LNCaP clone FGC (cell line): ENCODE measurements around the gene FBXL7.

ENCODE experiments used
- DNase-seq: peaks from one replicate; pipeline ENCODE4 v3.0.0-alpha.2; 2011; ENCODE audit warnings: low read depth
- H3K4me3 ChIP-seq: 2 replicates; pipeline ENCODE4 v1.5.1; 2011; ENCODE audit warnings: mild to moderate bottlenecking, low read depth, low read length, control low read depth
- TF ChIP-seq, protein P1 (sequence below): IDR thresholded peaks from 2 replicates; pipeline ENCODE4 v1.5.1; 2012; ENCODE audit warnings: mild to moderate bottlenecking; ENCODE audit not compliant: control insufficient read depth, insufficient read depth; ENCODE audit errors: extremely low read depth

The FBXL7 gene

DNA sequence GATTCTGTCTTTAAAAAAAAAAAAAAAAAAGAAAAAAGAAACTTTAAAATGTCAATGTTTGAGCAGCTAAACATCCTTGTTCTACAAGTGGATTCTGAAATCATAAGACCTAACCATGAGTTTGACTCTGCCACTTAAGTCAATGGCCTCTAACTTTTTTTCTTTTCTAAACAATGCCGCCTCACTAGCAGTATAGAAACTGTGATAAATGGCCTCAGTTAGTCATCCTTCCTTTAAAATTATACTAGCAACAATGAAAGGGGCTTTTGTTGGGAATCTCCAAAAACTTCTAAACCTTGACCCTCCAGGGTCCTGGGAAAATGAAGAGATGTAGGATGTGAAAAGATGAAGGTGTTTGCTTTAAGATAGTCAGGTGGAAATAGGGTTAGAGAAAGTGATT lies 71.1 kb downstream of the FBXL7 start:
- H3K4me3 ChIP-seq, result no peak overlapping the region
- DNase-seq, result no peak
- TF ChIP-seq, protein P1, sequence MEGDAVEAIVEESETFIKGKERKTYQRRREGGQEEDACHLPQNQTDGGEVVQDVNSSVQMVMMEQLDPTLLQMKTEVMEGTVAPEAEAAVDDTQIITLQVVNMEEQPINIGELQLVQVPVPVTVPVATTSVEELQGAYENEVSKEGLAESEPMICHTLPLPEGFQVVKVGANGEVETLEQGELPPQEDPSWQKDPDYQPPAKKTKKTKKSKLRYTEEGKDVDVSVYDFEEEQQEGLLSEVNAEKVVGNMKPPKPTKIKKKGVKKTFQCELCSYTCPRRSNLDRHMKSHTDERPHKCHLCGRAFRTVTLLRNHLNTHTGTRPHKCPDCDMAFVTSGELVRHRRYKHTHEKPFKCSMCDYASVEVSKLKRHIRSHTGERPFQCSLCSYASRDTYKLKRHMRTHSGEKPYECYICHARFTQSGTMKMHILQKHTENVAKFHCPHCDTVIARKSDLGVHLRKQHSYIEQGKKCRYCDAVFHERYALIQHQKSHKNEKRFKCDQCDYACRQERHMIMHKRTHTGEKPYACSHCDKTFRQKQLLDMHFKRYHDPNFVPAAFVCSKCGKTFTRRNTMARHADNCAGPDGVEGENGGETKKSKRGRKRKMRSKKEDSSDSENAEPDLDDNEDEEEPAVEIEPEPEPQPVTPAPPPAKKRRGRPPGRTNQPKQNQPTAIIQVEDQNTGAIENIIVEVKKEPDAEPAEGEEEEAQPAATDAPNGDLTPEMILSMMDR, result no peak

DNA sequence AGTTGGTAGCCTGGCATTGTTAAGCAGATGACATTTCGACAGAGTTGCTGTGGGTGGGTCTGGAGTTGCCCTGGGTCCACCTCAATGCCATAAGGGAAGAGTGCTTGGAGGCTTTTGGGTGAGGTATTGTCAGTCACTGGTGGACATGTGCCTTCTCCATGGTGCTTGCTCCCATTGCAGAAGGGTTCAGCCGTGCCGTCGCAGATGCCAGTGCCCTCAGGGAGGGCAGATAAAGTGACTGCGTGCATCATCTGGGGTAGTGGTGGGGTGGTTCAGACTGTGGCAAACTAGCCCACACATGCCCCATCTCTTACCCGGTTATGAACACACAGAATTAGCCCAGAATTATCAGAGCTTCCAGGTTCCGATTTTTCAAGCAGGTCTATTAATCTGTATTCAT lies 71.6 kb downstream of the FBXL7 start:
- no peak overlapping the region for H3K4me3 ChIP-seq
- DNase-seq, result no peak
- TF ChIP-seq, protein P1, result no peak

DNA sequence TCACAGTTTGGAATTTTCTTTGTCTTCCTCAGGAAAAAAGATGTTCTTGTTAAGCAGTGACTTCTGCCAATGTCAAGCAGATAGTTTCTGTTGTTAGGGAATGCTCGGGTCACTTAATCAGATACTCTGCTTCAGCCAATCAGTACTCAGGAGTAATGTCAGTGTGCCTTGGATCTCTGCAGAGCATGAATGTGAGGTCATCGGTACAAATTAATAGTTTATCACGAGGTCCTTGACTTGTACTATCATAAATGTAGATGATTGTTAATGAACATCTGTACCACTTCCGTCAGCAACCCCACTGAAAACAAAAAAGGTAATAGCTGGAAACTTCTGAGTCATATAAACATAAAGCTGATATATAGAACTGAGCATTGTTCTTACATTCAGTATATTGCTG lies 73.6 kb downstream of the FBXL7 start:
- DNase-seq, result no peak
- TF ChIP-seq, protein P1, result no peak
- no peak overlapping the region for H3K4me3 ChIP-seq

DNA sequence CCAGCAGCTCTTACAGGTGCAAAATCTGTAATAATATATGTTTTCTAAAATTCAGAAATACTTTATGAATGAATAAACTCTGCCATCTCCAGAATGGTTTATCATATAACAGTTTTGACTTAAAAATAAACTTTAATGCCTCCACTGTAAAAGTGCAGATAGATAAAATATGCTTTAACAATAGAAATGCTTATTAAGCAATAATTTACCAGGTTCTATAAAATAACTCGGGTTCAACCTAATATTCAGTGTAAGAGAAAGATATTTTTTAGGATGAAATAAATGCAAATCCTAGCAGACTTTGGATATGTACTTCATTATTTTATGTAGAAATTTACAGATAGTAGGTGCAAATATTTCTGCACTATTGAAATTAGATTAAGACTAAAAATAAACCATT lies 74.1 kb downstream of the FBXL7 start:
- no peak overlapping the region for H3K4me3 ChIP-seq
- no peak for DNase-seq
- TF ChIP-seq, protein P1, result no peak

DNA sequence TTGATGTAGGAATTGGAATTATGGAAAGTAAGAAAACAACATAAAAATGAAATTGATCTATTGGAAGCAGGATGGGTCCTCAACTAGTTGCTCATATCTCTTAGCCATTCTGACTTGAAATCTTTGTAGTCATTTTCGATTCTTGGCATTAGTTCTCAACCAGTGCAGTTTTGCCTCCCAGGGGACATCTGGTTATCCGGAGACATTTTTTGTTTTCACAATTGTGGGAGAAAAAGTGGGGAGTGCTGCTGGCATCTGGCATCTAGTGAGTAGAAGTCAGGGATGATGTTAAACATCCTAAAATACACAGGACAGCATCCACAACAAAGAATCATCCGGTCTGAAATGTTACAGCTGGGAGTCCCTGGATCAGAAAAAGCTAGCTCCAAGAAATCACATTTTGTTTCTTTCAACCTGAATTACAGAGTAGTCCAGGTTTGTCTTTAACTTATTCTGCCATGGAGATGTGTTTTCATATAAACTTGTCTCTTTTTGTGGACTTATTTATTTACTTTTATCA lies 74.9 kb downstream of the FBXL7 start:
- no peak for DNase-seq
- TF ChIP-seq, protein P1, result no peak
- no peak overlapping the region for H3K4me3 ChIP-seq

DNA sequence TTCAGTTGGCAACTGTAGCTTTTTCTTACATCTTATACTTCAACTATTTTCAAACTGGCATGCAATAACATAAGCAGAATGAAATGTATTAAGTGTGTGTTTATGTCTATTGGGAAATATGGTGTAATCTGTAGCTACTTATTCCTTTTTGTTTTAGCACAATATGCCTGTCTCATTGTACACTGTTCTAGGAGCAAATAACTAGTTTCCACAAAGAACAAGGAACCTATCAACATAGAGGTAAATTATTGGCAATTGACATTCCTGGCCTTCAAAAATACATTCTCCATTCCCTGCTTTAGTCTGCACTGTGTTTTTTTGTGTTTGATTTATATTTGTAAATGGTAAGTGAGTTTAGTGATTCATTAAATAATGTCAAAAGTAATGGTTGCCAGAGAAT lies 75.7 kb downstream of the FBXL7 start:
- TF ChIP-seq, protein P1, result no peak
- no peak for DNase-seq

DNA sequence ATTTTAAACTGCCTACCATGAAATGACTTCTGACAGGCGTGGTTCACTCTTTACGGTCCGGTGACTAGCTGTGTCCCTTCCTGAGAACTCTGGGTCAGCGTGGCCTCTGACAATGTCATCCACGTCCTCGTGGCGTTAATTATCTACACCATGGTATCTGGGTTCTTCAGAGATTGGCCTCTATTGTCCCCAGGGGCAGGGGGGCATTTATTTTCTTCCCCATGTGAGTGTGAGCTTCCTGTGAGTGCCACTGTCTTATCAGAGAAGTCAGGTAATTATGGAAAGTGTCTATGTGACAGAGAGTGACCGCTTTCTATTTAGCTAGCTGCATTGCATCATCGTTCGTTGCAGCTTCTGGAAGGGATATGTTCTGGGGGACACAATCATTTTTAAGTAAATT lies 77.2 kb downstream of the FBXL7 start:
- TF ChIP-seq, protein P1, result no peak
- H3K4me3 ChIP-seq, result no peak overlapping the region
- no peak for DNase-seq

More for the DNA sequence above, 75.7 kb downstream of the FBXL7 start:
- H3K4me3 ChIP-seq, result no peak overlapping the region
